NT2/D1 (cell line): ENCODE results near the gene MALRD1.

Experiments used
- DNase-seq: peaks from one replicate; pipeline ENCODE4 v3.0.0-alpha.2; 2011; ENCODE audit warnings: low read depth, low spot score
- H3K27me3 ChIP-seq: 2 replicates; pipeline ENCODE4 v1.6.0; 2011; ENCODE audit warnings: mild to moderate bottlenecking; ENCODE audit not compliant: insufficient read length, insufficient read depth
- H3K36me3 ChIP-seq: 2 replicates; pipeline ENCODE4 v1.6.1; 2011; ENCODE audit warnings: mild to moderate bottlenecking, low read length, mixed read lengths; ENCODE audit not compliant: insufficient read depth, insufficient read length
- H3K4me1 ChIP-seq: 2 replicates; pipeline ENCODE4 v1.5.1; 2011; ENCODE audit not compliant: insufficient read depth, insufficient read length
- H3K4me3 ChIP-seq: 2 replicates; pipeline ENCODE4 v1.5.1; 2011; ENCODE audit warnings: low read depth; ENCODE audit not compliant: insufficient read length
- H3K9ac ChIP-seq: 2 replicates; pipeline ENCODE4 v1.6.0; 2011; ENCODE audit warnings: low read depth; ENCODE audit not compliant: insufficient read length
- H3K9me3 ChIP-seq: 2 replicates; pipeline ENCODE4 v1.5.1; 2011; ENCODE audit warnings: mild to moderate bottlenecking, low read length; ENCODE audit not compliant: insufficient read depth
- SUZ12 ChIP-seq: IDR thresholded peaks from 2 replicates; pipeline ENCODE4 v1.6.1; 2011; ENCODE audit not compliant: insufficient read length, insufficient read depth; ENCODE audit errors: extremely low read depth
- YY1 ChIP-seq: IDR thresholded peaks from 2 replicates; pipeline ENCODE4 v1.6.1; 2011; ENCODE audit not compliant: insufficient read length, insufficient read depth
- ZNF274 ChIP-seq: IDR thresholded peaks from 2 replicates; pipeline ENCODE4 v1.6.1; 2011; ENCODE audit warnings: mild to moderate bottlenecking, low read depth, low read length

MALRD1 gene

GRCh38 chr10:19488592-19489280, 440.1 kb downstream of the MALRD1 start:
- TF ChIP-seq YY1 (no peak), ZNF274 (no peak), SUZ12 (no peak)
- no peaks in the 10 kb centered on the region for H3K4me1 ChIP-seq
- H3K9ac ChIP-seq, result no peak overlapping the region
- H3K36me3 ChIP-seq, result no peaks in the 10 kb centered on the region
- H3K27me3 ChIP-seq, result no peaks in the 10 kb centered on the region
- no peak for DNase-seq
- H3K9me3 ChIP-seq, result no peaks in the 10 kb centered on the region
- H3K4me3 ChIP-seq, result no peak overlapping the region

- TF ChIP-seq YY1, result no peak
- Histone ChIP-seq H3K36me3 (no peaks in the 10 kb centered on the region), H3K9ac (no peak overlapping the region), H3K4me3 (no peak overlapping the region), H3K9me3 (no peaks in the 10 kb centered on the region), H3K27me3 (no peaks in the 10 kb centered on the region), H3K4me1 (no peaks in the 10 kb centered on the region)
- DNase-seq, result no peak
Measured at GRCh38 chr10:19491166-19491565, 442.6 kb downstream of the MALRD1 start.

- no peaks in the 10 kb centered on the region for H3K4me1 ChIP-seq
- no peak for DNase-seq
- H3K4me3 ChIP-seq, result no peak overlapping the region
- H3K9me3 ChIP-seq, result no peaks in the 10 kb centered on the region
- TF ChIP-seq SUZ12, result no peak
- TF ChIP-seq ZNF274, result no peak
- no peak for TF ChIP-seq YY1
- no peak overlapping the region for H3K9ac ChIP-seq
- H3K27me3 ChIP-seq, result no peaks in the 10 kb centered on the region
- no peaks in the 10 kb centered on the region for H3K36me3 ChIP-seq
Measured at GRCh38 chr10:19493917-19494316, 445.3 kb downstream of the MALRD1 start.

- TF ChIP-seq SUZ12, result no peak
- no peak for TF ChIP-seq YY1
- TF ChIP-seq ZNF274, result no peak
- H3K9me3 ChIP-seq, result no peaks in the 10 kb centered on the region
Measured at GRCh38 chr10:19497026-19497425, 448.4 kb downstream of the MALRD1 start.

GRCh38 chr10:19498393-19499290, 450.0 kb downstream of the MALRD1 start:
- no peaks in the 10 kb centered on the region for H3K9me3 ChIP-seq
- TF ChIP-seq ZNF274, result no peak
- TF ChIP-seq YY1, result no peak
- no peak for TF ChIP-seq SUZ12
- H3K4me3 ChIP-seq, result no peak overlapping the region
- H3K36me3 ChIP-seq, result no peaks in the 10 kb centered on the region
- H3K27me3 ChIP-seq, result no peaks in the 10 kb centered on the region
- H3K9ac ChIP-seq, result no peak overlapping the region
- H3K4me1 ChIP-seq, result no peaks in the 10 kb centered on the region
- DNase-seq, result no peak

More at GRCh38 chr10:19497026-19497425, 448.4 kb downstream of the MALRD1 start:
- no peak overlapping the region for H3K9ac ChIP-seq
- DNase-seq, result no peak
- H3K36me3 ChIP-seq, result no peaks in the 10 kb centered on the region
- no peaks in the 10 kb centered on the region for H3K27me3 ChIP-seq
- H3K4me3 ChIP-seq, result no peak overlapping the region
- H3K4me1 ChIP-seq, result no peaks in the 10 kb centered on the region

- TF ChIP-seq YY1 (no peak), ZNF274 (no peak), SUZ12 (no peak)
- no peak for DNase-seq
- Histone ChIP-seq H3K9ac (no peak overlapping the region), H3K4me3 (no peak overlapping the region), H3K9me3 (no peaks in the 10 kb centered on the region), H3K36me3 (no peaks in the 10 kb centered on the region), H3K4me1 (no peaks in the 10 kb centered on the region), H3K27me3 (no peaks in the 10 kb centered on the region)
Measured at GRCh38 chr10:19499291-19499770, 450.7 kb downstream of the MALRD1 start.

- no peaks in the 10 kb centered on the region for H3K36me3 ChIP-seq
Measured at GRCh38 chr10:19500959-19501358, 452.4 kb downstream of the MALRD1 start.

More at GRCh38 chr10:19500959-19501358, 452.4 kb downstream of the MALRD1 start:
- Histone ChIP-seq H3K9ac (no peak overlapping the region), H3K4me1 (no peaks in the 10 kb centered on the region), H3K27me3 (no peaks in the 10 kb centered on the region), H3K4me3 (no peak overlapping the region), H3K9me3 (no peaks in the 10 kb centered on the region)
- DNase-seq, result no peak
- TF ChIP-seq ZNF274, result no peak
- no peak for TF ChIP-seq SUZ12
- TF ChIP-seq YY1, result no peak
